GM21447 (cell line): ENCODE data around the gene THSD4.
"Not testable (repeated sequence)": the region's sequence is repeated elsewhere in the genome, so short reads cannot be mapped to it uniquely, and the experiment has no call there.

ENCODE experiments used
- ATAC-seq: cut with Tn5 transposase; IDR thresholded peaks from one replicate; pipeline ENCODE4 v1.9.1; 2021; ENCODE audit not compliant: unreplicated experiment

Gene THSD4

GRCh38 chr15:71410347-71410746 lies 295.1 kb downstream of the THSD4 start:
- no peak for ATAC-seq

DNA sequence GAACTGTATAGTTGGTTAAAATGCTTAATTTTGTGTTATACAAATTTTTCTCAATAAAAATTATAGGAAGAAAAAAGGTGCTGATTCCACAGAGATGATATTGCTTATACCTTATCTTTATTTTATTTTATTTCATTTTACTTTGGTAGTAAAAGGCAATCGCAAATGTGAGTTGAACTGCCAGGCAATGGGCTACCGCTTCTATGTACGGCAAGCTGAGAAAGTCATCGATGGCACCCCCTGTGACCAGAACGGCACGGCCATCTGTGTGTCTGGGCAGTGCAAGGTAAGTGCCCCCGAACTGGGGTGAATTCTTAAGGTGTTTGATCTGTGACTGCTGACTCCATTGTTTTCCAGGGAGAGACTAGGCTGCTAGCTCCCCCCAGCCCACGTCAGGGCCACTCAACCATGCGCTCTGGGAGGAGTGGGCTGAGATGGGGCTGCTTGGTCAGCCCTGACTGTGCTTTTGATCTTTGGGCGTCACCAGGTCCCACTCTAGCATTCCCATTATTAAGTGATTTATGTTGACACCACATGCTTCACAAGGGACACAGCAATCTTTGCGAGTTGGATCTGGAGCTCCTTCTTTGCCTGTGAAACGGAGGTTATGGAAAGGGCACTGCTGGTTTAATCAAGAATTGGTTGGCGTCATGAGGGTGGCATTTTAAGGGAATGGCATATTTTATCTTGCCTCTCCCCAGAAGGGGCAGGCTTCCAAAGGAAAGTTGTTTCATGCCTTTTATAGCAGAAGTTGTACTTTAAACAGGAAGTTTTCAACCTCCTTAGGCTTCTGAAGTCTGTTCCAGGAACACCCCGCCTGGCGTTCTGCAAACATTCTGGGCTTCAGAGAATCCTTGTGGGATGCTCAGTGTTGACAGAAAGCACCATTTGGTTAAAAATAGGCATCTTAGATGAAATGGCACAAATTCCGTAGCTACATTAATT lies 296.5 kb downstream of the THSD4 start:
- ATAC-seq = no peak

- ATAC-seq = no peak
These were observed 298.1 kb downstream of the THSD4 start for GRCh38 chr15:71413419-71413818.

- no peak for ATAC-seq
These were observed 299.6 kb downstream of the THSD4 start for GRCh38 chr15:71414853-71415252.

DNA sequence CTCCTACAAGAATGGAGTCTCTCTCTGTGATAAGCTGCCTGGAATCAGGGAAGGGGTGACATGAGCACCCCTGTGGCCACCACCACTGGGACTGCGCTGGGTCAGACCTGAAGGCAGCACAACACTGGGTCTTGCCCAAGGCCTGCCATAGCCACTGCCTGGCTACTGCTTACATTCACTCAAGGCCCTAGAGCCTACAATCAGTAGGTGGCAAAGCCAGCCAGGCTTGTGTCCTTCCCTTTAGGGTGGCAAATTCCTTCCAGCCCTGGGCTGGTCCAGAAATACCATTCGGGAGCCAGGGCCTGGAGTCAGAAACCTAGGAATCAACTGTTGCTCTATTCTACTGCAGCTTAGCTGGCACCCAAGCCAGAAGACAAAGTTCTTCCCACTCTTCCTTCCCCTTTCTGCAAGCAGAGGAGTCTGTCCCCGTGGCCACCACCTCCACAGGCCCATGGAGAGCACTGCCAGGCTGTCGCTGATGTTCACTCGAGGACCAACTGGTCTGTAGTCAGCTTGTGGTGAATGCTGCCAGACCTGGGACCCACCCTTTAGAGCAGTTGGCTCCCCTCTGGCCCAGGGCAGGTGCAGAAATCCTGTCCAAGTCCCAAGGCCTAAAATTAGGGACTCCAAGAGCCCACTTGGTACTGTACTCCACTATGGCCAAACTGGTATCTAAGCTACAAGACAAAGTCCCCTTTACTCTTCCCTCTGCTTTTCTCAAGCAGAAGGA lies 307.4 kb downstream of the THSD4 start:
- no peak for ATAC-seq

- ATAC-seq = no peak
These were observed 309.5 kb downstream of the THSD4 start for GRCh38 chr15:71424765-71425164.

GRCh38 chr15:71425388-71425787 lies 310.1 kb downstream of the THSD4 start:
- no peak for ATAC-seq

- ATAC-seq = no peak
These were observed 311.5 kb downstream of the THSD4 start for GRCh38 chr15:71426792-71427191.

DNA sequence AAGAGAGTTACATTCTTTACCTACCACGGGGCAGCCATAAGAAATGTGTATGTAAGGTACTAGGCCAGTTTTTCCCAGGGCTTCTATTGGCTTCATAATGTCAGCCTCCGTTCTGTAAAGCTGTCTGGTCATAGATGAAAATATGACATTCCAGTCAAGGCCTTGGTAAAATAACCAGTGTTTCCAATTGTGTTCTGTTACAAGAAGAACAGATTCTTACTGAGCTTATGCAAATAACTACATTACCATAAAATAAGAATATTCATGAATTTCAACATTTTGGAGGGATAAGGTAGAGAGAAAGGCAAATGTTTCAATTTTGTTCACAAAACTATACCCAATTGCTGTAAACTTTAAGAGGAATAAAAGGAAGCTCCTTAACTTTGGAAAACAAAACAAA lies 315.5 kb downstream of the THSD4 start:
- no peak for ATAC-seq

DNA sequence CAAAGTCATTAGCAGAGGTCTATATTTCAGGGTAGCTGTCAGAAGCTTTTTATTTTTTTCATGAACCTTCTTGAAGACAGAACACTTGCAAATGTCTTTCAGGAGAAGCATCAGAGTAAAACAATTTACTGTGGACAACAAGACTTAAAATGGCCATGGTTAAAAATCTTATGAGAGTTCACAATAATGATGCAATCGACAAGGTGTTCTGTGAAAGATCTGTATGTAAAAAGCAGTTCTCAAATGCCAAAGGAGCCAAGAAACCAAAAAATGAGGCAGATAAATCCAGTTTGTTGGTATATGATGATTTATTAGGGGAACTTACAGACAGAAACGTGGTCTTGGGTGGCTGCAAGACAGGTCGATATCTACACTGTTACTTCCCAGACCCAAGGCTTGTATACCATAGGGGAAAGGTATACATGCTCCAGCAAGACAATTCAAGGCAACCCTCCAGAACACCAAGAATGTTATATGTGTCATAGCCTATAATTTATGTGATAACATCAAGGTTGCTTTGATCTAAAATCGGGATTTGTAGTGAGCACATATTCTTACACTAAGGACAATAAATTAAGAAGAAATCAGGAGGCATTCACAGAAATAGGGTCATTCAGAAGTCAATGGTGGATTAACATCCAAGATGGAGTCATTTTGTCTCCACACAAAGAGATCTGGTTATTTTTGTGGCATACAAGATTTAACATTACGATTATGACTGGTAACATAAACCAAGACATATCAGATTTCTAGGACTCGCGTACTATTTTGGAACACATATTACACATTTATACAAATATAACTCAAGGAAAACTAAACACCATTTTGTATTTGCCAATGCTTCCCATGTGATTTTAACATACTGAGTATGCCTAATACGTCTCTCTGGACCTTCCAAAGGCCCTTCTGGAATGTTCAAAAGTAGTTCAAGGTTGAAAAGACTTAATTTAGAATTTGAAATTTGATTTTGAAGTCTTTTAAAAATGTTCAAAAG lies 316.4 kb downstream of the THSD4 start:
- ATAC-seq = no peak

DNA sequence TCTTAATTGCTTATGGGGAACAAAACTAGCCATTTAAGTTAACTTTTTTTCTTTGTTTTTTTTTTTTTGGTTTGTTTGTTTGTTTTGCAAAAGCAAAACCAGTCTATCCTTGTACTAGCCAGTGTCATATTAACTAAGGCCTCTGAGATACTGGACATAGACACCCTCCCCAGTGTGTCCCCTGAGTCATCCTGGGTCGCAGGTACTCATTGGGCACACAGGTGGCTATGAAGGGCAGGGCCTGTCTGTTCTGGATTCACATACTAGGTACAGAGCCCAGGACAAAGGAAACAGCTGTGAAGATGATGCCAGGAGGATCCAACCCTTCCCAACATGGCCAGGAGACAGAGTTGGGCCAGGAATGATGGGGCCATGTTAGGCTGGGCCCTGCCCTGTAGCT lies 318.1 kb downstream of the THSD4 start:
- ATAC-seq = no peak

GRCh38 chr15:71434774-71435173 lies 319.5 kb downstream of the THSD4 start:
- no peak for ATAC-seq

GRCh38 chr15:71435552-71435951 lies 320.3 kb downstream of the THSD4 start:
- ATAC-seq = no peak

DNA sequence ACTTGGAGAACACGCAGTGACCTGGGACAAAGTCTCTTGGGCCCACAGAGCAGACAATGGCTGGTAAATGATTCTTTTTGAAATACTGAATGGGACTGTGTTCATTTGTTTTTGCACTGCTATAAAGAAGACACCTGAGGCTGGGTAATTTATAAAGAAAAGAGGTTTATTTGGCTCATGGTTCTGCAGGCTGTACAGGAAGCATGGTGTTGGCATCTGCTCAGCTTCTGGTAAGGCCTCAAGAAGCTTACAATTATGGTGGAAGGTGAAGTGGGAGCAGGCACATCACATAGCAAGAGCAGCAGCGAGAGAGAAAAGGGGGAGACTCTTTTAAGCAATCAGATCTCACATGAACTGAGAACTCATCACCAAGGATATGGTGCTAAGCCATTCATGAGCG lies 321.6 kb downstream of the THSD4 start:
- ATAC-seq = no peak

DNA sequence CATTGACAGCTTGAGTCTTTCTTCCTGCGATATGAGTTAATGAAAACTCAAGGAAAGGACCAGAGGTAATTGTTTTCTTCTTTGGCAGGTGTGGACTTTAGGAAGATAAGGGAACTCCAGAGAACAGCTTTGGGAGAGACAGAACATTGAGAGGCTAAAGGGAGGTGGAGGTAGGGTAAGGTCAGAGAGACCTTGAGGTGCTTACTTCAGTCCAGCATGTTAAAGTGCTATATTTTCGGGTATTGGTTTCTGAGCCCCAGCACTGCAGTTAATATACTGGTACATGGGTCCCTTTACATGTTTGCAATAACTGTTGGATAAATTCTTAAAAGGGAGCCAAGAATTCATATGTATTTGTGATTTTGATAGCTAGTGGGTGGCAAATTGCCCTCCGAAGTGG lies 322.1 kb downstream of the THSD4 start:
- ATAC-seq = no peak

DNA sequence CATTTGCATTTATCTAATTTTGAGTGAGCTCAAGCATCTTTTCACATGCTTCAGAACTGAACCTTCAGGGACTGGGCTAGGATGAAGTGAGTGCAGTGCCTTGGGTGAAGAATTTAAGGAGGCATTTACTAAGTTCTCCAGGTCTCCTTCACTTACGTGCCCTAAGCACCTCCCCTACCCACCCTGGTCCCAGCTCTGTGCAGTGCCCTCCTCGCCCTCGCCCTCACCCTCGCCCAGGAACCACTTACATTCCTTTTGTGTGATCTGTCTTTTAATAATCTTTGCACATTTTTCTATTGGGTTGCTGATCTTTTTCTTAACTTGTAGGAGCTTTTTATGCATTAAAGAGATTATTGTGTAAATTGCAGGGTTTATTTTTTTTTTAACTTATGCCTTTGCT lies 322.6 kb downstream of the THSD4 start:
- ATAC-seq = no peak

DNA sequence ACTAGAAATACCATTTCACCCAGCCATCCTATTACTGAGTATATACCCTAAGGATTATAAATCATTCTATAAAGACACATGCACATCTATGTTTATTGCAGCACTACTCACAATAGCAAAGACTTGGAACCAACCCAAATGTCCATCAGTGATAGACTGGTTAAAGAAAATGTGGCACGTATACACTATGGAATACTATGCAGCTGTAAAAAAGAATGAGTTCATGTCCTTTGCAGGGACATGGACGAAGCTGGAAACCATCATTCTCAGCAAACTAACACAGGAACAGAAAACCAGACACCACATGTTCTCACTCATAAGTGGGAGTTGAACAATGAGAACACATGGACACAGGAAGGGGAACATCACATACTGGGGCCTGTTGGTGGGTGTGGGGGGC lies 324.2 kb downstream of the THSD4 start:
- not testable (repeated sequence) for ATAC-seq

DNA sequence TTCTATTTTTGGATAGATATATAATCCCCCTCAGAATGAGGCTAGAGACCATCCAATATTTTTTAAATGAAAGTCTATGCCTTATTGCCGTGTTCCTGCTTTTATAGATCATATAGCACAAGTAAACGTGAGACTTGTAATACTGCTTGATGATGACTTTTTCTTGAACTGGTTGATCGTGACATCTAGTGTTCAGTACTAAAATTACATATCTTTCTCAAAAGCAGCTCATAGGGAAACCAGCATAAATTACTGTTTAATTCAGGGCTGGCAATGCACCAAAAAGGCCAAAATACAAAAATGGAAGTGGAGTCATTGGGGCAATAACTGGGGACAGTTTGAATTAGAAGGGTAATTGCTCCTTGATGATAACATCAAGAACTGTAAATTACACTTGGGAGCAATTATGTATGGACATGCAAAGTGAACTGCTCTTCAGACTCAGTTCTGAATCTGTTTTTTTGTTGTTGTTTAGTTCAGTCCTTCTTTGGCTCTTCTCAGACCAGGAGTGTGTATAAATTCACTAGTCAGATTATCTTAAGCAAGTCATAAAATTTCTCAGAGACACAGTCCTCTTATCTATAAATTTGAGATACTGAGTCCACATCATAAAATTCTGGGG lies 325.3 kb downstream of the THSD4 start:
- ATAC-seq = no peak

- ATAC-seq = no peak
These were observed 328.3 kb downstream of the THSD4 start for GRCh38 chr15:71443538-71443937.

GRCh38 chr15:71444032-71444810 lies 328.9 kb downstream of the THSD4 start:
- ATAC-seq = no peak
